OCI-LY7 (cell line): ENCODE measurements around the gene KNL1. TPM values are rescaled to one million over a fixed set of nuclear protein-coding genes. Genes with fewer than 3 reads are reported as not detected.

Experiments
- BruUV-seq: library from RNA; stranded (reverse); fragments of 400-500 nt; replicated peaks from 2 replicates; lab custom pipeline; 2021; lab: Mats Ljungman, UMichigan
- CTCF ChIA-PET: fragments of 300-600 bp; sonication (Branson Sonifier 250); formaldehyde crosslinking; loops from one replicate; lab custom pipeline; 2022; ENCODE audit warnings: antibody characterized with exemption; ENCODE audit not compliant: unreplicated experiment; lab: Charles Lee
- POLR2A ChIA-PET: fragments of 300-600 bp; sonication (Branson Sonifier 250); formaldehyde crosslinking; loops from one replicate; lab custom pipeline; 2022; ENCODE audit warnings: antibody characterized with exemption; lab: Charles Lee
- DNase-seq: peaks from one replicate; pipeline ENCODE4 v3.0.0-alpha.2; 2015; ENCODE audit warnings: low spot score
- H2AFZ ChIP-seq: fragments of 200-600 bp; sonication (generic), shearing (Covaris generic); 2 replicates; pipeline ENCODE4 v1.6.1; 2014; ENCODE audit warnings: mild to moderate bottlenecking, antibody characterized with exemption, low read length, moderate library complexity
- H3K27ac ChIP-seq: fragments of 200-600 bp; sonication (generic); 2 replicates; pipeline ENCODE4 v1.5.1; 2014; ENCODE audit warnings: mixed run types, low read depth, mild to moderate bottlenecking, moderate library complexity, low read length, inconsistent platforms; ENCODE audit not compliant: poor library complexity, severe bottlenecking
- H3K36me3 ChIP-seq: fragments of 200-600 bp; sonication (generic); 2 replicates; pipeline ENCODE4 v1.6.1; 2014; ENCODE audit warnings: mild to moderate bottlenecking, antibody characterized with exemption, low read length, moderate library complexity, mixed read lengths; ENCODE audit not compliant: insufficient read depth
- H3K4me1 ChIP-seq: fragments of 200-600 bp; sonication (generic); 2 replicates; pipeline ENCODE4 v1.5.1; 2014; ENCODE audit warnings: mild to moderate bottlenecking, low read length; ENCODE audit not compliant: insufficient read depth, poor library complexity, severe bottlenecking
- H3K4me2 ChIP-seq: fragments of 200-600 bp; sonication (generic); 2 replicates; pipeline ENCODE4 v1.6.1; 2014; ENCODE audit warnings: mild to moderate bottlenecking, low read length
- H3K4me3 ChIP-seq: fragments of 200-600 bp; sonication (generic); 2 replicates; pipeline ENCODE4 v1.5.1; 2014; ENCODE audit warnings: mild to moderate bottlenecking, low read depth, low read length; ENCODE audit not compliant: poor library complexity, severe bottlenecking
- H3K79me2 ChIP-seq: fragments of 200-600 bp; sonication (generic); 2 replicates; pipeline ENCODE4 v1.6.1; 2016; ENCODE audit warnings: low read depth, mild to moderate bottlenecking, low read length, moderate library complexity, mixed read lengths; ENCODE audit not compliant: insufficient read depth
- H3K9me2 ChIP-seq: fragments of 200-600 bp; sonication (generic); 2 replicates; pipeline ENCODE4 v1.6.1; 2016; ENCODE audit warnings: mild to moderate bottlenecking, low read length, mixed read lengths; ENCODE audit not compliant: insufficient read depth
- H3K9me3 ChIP-seq: fragments of 200-600 bp; sonication (generic); 2 replicates; pipeline ENCODE4 v1.6.1; 2014; ENCODE audit warnings: mild to moderate bottlenecking, mixed run types, low read length, mixed read lengths
- H4K20me1 ChIP-seq: fragments of 200-600 bp; sonication (generic); 2 replicates; pipeline ENCODE4 v1.6.1; 2014; ENCODE audit warnings: mild to moderate bottlenecking, antibody characterized with exemption, low read length, moderate library complexity, mixed read lengths; ENCODE audit not compliant: insufficient read depth
- CTCF ChIP-seq: fragments of 200-600 bp; sonication (generic); conservative IDR thresholded peaks from 2 replicates; pipeline ENCODE4 v1.5.1; 2014; ENCODE audit warnings: mild to moderate bottlenecking, antibody characterized with exemption, low read length, moderate library complexity, mixed read lengths
- EZH2phosphoT487 ChIP-seq: fragments of 200-600 bp; sonication (generic); IDR thresholded peaks from 2 replicates; pipeline ENCODE4 v1.6.1; 2018; ENCODE audit warnings: low read depth, borderline replicate concordance, mild to moderate bottlenecking, mixed run types, antibody characterized with exemption, low read length, moderate library complexity, mixed read lengths
- intact Hi-C: fragments of 100-400 bp; cut with micrococcal nuclease; formaldehyde crosslinking; loops from one replicate; pipeline ENCODE4 v1.10.0; 2022; ENCODE audit not compliant: unreplicated experiment
- total RNA-seq, 2 experiments: library from RNA; depleted of rRNA in 1 of 2; stranded (reverse); fragments of >200 nt in 1 of 2; shearing (Covaris generic) in 1 of 2; gene quantifications; 2 replicates each; pipeline ENCODE4 v1.2.3, GENCODE V29; 2014 to 2022

Gene KNL1
- total RNA-seq, 2 experiments from 2014 or later: 51.3 to 58.7 TPM

GRCh38 chr15:40554161-40554525 lies 39.9 kb upstream of the KNL1 start:
- ChIA-PET POLR2A (interaction anchor here (0.5 to 3.1 kb wide), 2 partner anchors 11 to 42 kb away, joined by 3 to 22 read pairs; partner anchors contain the start of gene CCDC32), CTCF (interaction anchor here (0.8 kb wide), 1 partner anchor 11 kb away, joined by 3 read pairs; the partner anchor contains the start of gene CCDC32)
- no peak for DNase-seq
- Histone ChIP-seq H3K9me3 (no peaks in the 10 kb centered on the region), H2AFZ (peak overlapping the region; percentile 43; the same call in 1 of the 2 replicates), H3K79me2 (no peaks in the 10 kb centered on the region), H3K36me3 (peaks cover 20% of the 10 kb centered on the region), H4K20me1 (no peaks in the 10 kb centered on the region), H3K27ac (peak overlapping the region; percentile 17), H3K4me2 (peak overlapping the region; percentile 68), H3K9me2 (no peaks in the 10 kb centered on the region), H3K4me3 (no peak overlapping the region), H3K4me1 (peaks cover 35% of the 10 kb centered on the region)
- BruUV-seq: no TSS peak
- intact Hi-C loops: no loop called here
- no peak for TF ChIP-seq CTCF
- TF ChIP-seq EZH2phosphoT487: no peak

- ChIA-PET CTCF (no interaction called here), POLR2A (no interaction called here)
- Histone ChIP-seq H4K20me1 (no peaks in the 10 kb centered on the region), H3K4me2 (no peak overlapping the region), H3K9me3 (no peaks in the 10 kb centered on the region), H3K4me3 (no peak overlapping the region), H3K9me2 (no peaks in the 10 kb centered on the region), H3K4me1 (peaks cover 22% of the 10 kb centered on the region), H2AFZ (no peak overlapping the region), H3K27ac (no peak overlapping the region), H3K79me2 (no peaks in the 10 kb centered on the region), H3K36me3 (peaks cover 20% of the 10 kb centered on the region)
- no peak for DNase-seq
- BruUV-seq: no TSS peak
- TF ChIP-seq EZH2phosphoT487: no peak
- intact Hi-C loops: no loop called here
Observed at GRCh38 chr15:40555876-40556275, 38.2 kb upstream of the KNL1 start.

DNA sequence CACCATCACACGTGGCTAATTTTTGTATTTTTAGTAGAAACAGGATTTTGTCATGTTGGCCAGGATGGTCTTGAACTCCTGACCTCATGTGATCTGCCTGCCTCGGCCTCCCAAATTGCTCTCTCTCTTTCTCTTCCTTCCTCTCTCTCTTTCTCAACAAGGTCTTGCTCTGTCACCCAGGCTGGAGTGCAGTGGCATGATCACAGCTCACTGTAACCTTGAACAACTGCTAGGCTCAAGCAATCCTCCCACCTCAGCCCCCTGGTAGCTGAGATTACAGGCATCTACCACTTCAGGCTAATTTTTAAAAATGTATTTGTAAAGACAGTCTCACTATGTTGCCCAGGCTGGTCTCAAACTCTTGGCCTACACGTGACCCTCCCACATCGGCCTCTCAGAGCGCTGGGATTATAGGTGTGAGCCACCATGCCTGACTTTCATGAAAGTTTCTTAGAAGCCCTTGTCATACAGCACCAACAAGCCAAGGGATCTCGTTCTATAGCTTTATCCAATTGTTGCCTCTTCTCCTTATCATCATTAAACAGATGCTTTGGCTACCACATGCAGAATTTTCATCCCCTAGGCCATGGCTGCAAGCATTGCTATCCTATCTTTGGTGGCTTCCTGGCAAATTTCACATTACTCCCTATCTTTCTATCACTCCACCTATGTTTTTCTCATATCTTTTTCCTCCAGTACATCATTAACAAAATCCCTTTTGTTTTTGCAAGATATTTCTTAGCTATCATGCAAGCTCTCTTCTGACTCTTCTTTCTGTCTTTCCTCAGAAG lies 34.9 kb upstream of the KNL1 start:
- H3K36me3 ChIP-seq: peaks cover 16% of the 10 kb centered on the region
- H3K4me1 ChIP-seq: peaks cover 5% of the 10 kb centered on the region
- no peaks in the 10 kb centered on the region for H4K20me1 ChIP-seq
- H3K27ac ChIP-seq: no peak overlapping the region
- no peaks in the 10 kb centered on the region for H3K9me2 ChIP-seq
- no peak overlapping the region for H3K4me2 ChIP-seq
- H3K9me3 ChIP-seq: no peaks in the 10 kb centered on the region
- CTCF ChIA-PET: no interaction called here
- intact Hi-C loops: no loop called here
- no peak overlapping the region for H3K4me3 ChIP-seq
- POLR2A ChIA-PET: interaction anchor here (0.6 to 0.9 kb wide), 3 partner anchors 10 to 609 kb away, joined by 3 to 7 read pairs (median 5); partner anchors contain the start of gene RPUSD2
- no peak overlapping the region for H2AFZ ChIP-seq
- DNase-seq: no peak
- no TSS peak for BruUV-seq
- peaks cover 3% of the 10 kb centered on the region; the same call in 1 of the 2 replicates for H3K79me2 ChIP-seq
- TF ChIP-seq EZH2phosphoT487 (no peak), CTCF (no peak)
